ENCODE results near the gene CLC.

Gene CLC

GRCh38 chr19:39752795-39753194, 15.0 kb upstream of the CLC start:
- no peaks in the 10 kb centered on the region for H3K36me3 ChIP-seq (ENCODE audit: control insufficient read depth, low read length)
- no peaks in the 10 kb centered on the region for H3K4me1 ChIP-seq (ENCODE audit: control insufficient read depth, low read length)
- H3K9me3 ChIP-seq (ENCODE audit: control insufficient read depth, insufficient read depth, low read length), result no peaks in the 10 kb centered on the region
- H4K20me1 ChIP-seq (ENCODE audit: control insufficient read depth, insufficient read depth, low read depth, low read length), result no peaks in the 10 kb centered on the region
- H3K4me3 ChIP-seq (ENCODE audit: low read length), result no peak overlapping the region
- no peak for TF ChIP-seq CTCF (IDR thresholded peaks at IDR 0.05; ENCODE audit: low read depth, low read length, poor library complexity, severe bottlenecking)
- no peaks in the 10 kb centered on the region for H3K9me2 ChIP-seq (replicated peaks; ENCODE audit: control insufficient read depth, low read length)
- peaks cover 25% of the 10 kb centered on the region; the same call in 1 of the 2 replicates for H3K27me3 ChIP-seq (ENCODE audit: control insufficient read depth, low read length)
- no peak overlapping the region for H3K4me2 ChIP-seq (ENCODE audit: low read length)
- no peaks in the 10 kb centered on the region for H3F3A ChIP-seq (ENCODE audit: control insufficient read depth, insufficient read depth)
- H3K79me2 ChIP-seq (ENCODE audit: control insufficient read depth, low read length), result no peaks in the 10 kb centered on the region
- H3K27ac ChIP-seq (ENCODE audit: low read depth, low read length), result no peak overlapping the region

- Histone ChIP-seq H3K27me3 (ENCODE audit: control insufficient read depth, low read length) (peaks cover 21% of the 10 kb centered on the region; the same call in 1 of the 2 replicates), H3K4me2 (ENCODE audit: low read length) (no peak overlapping the region), H3F3A (ENCODE audit: control insufficient read depth, insufficient read depth) (no peaks in the 10 kb centered on the region), H4K20me1 (ENCODE audit: control insufficient read depth, insufficient read depth, low read depth, low read length) (no peaks in the 10 kb centered on the region), H3K79me2 (ENCODE audit: control insufficient read depth, low read length) (no peaks in the 10 kb centered on the region), H3K9me3 (ENCODE audit: control insufficient read depth, insufficient read depth, low read length) (no peaks in the 10 kb centered on the region), H3K27ac (ENCODE audit: low read depth, low read length) (no peak overlapping the region), H3K9me2 (replicated peaks; ENCODE audit: control insufficient read depth, low read length) (no peaks in the 10 kb centered on the region), H3K36me3 (ENCODE audit: control insufficient read depth, low read length) (no peaks in the 10 kb centered on the region), H3K4me1 (ENCODE audit: control insufficient read depth, low read length) (no peaks in the 10 kb centered on the region), H3K4me3 (ENCODE audit: low read length) (no peak overlapping the region)
- TF ChIP-seq CTCF (IDR thresholded peaks at IDR 0.05; ENCODE audit: low read depth, low read length, poor library complexity, severe bottlenecking) (no peak), EZH2phosphoT487 (IDR thresholded peaks at IDR 0.05; ENCODE audit: borderline replicate concordance, low read length) (no peak)
Observed at GRCh38 chr19:39752390-39752789, 14.6 kb upstream of the CLC start.

GRCh38 chr19:39749981-39750380, 12.2 kb upstream of the CLC start:
- Histone ChIP-seq H3K36me3 (ENCODE audit: control insufficient read depth, low read length) (no peaks in the 10 kb centered on the region), H3K9me2 (replicated peaks; ENCODE audit: control insufficient read depth, low read length) (no peaks in the 10 kb centered on the region), H3K4me1 (ENCODE audit: control insufficient read depth, low read length) (no peaks in the 10 kb centered on the region), H4K20me1 (ENCODE audit: control insufficient read depth, insufficient read depth, low read depth, low read length) (no peaks in the 10 kb centered on the region), H3K27me3 (ENCODE audit: control insufficient read depth, low read length) (peaks cover 10% of the 10 kb centered on the region), H3K9me3 (ENCODE audit: control insufficient read depth, insufficient read depth, low read length) (no peaks in the 10 kb centered on the region), H3K4me3 (ENCODE audit: low read length) (no peak overlapping the region), H3K4me2 (ENCODE audit: low read length) (no peak overlapping the region), H3K27ac (ENCODE audit: low read depth, low read length) (no peak overlapping the region), H3F3A (ENCODE audit: control insufficient read depth, insufficient read depth) (no peaks in the 10 kb centered on the region), H3K79me2 (ENCODE audit: control insufficient read depth, low read length) (no peaks in the 10 kb centered on the region)
- TF ChIP-seq CTCF (IDR thresholded peaks at IDR 0.05; ENCODE audit: low read depth, low read length, poor library complexity, severe bottlenecking) (no peak), EZH2phosphoT487 (IDR thresholded peaks at IDR 0.05; ENCODE audit: borderline replicate concordance, low read length) (no peak)
